ENCODE measurements around the gene REN.

REN gene

DNA sequence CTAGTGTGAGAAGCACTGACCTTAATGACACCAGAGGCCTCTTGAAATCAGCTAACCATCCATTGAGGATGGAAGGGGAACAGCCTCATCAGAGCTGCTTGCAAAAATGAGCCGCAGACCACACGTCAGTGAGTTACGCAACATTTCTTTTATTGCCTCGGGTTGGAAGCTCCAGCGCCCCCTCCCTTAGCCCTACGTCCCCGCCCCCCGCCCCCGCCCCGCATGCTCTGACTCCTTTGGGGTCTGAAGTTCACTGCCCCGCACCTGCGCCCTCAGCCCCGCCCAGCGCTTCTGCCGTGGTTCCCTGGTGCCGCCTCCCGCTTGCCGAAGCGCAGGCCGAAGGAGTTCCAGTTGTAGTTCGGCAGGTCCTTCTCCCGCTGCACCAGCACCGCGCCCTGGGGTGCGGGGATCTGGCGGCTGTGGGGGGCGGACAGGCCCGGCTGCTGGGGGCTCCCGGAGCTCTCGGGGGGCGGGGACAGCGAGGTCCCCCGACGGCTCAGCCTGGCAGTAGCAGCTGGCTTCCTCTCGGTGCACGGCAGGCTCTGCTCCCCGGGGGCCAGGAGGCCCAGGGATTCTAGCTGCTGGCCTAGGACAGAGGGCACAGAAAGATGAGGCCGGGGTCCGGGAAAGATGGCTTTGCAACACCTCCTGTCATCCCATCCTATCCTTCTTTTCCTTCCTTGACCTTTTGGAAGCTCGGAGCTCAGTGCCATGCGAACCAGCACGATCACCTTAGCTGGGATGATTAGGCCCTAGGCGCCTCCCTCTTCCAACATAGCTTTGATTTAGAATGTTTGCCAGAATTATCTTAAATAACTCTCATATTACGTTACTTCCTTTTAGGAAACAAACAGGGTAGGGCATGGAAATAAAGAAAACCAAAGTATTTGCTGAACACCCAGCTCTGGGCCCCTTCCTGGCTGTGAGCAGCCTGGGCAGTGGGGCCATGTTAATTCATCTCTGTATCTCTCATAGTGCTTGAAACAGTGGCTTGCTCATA, 24.4 kb upstream of the REN start:
- peak in 1 of 2 experiments; percentile 44 for DNase-seq

GRCh38 chr1:204188959-204189639, 23.0 kb upstream of the REN start:
- peak in 1 of 2 experiments; percentile 26 for DNase-seq

DNA sequence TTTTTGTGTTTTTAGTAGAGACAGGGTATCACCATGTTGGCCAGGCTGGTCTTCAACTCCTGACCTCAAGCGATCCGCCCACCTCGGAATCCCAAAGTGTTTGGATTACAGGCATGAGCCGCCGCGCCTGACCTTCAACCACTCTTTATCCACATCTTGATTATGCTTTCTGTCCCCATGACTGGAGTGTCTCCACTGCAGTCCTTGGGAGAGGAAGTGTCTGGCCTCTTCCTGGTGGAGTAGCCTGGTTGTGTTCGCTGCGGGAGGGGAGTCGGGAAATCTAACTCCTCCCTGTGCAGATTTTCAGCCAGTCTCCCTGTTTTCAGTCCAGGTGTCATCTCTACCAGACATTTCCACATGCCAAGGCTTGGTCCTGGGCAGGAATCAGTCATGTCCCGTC, 20.5 kb upstream of the REN start:
- no peak for DNase-seq

- no peak for DNase-seq
These were observed 15.0 kb upstream of the REN start for GRCh38 chr1:204181116-204181515.

DNA sequence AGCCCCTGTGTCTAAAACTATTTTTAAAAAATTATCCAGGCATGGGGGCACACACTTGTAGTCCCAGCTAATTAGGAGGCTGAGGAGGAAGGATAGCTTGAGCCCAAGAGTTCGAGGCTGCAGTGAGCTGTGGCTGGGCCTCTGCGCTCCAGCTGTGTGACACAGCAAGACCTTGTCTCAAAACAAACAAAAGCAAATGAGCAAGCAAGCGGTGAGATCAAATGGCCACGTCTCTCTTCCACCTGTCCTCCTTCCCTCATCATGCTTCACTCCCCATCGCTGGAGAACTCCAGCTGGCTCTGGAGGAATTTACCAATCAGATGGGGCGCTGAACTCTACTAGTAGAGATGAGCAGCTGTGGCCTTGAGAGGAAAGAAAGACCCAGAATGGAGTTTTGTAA, 14.0 kb upstream of the REN start:
- no peak for DNase-seq

- DNase-seq = no peak
These were observed 12.5 kb upstream of the REN start for GRCh38 chr1:204178487-204179281.

DNA sequence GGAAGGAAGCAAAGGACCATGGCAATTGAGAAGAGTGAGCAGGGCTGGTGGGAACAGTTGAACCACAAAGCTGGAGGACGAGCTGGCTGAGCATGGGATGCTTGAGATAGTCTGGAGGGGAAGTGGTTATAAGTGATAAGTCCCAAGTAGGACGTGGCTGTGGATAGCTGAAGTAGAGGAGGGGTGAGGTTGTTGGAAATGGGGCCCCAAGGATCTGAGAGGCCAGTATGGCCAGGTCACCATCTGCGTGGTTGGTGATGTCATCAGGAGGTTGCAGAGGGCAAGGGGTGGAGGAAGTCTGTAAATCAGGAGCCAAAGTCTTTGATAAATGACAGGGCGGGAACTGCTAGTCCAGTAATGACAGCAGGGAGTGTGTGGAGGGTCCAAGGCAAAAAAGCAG, 11.0 kb upstream of the REN start:
- DNase-seq = no peak

GRCh38 chr1:204176049-204176448, 9.9 kb upstream of the REN start:
- no peak for DNase-seq

- no peak for DNase-seq
These were observed 8.8 kb upstream of the REN start for GRCh38 chr1:204174958-204175357.

DNA sequence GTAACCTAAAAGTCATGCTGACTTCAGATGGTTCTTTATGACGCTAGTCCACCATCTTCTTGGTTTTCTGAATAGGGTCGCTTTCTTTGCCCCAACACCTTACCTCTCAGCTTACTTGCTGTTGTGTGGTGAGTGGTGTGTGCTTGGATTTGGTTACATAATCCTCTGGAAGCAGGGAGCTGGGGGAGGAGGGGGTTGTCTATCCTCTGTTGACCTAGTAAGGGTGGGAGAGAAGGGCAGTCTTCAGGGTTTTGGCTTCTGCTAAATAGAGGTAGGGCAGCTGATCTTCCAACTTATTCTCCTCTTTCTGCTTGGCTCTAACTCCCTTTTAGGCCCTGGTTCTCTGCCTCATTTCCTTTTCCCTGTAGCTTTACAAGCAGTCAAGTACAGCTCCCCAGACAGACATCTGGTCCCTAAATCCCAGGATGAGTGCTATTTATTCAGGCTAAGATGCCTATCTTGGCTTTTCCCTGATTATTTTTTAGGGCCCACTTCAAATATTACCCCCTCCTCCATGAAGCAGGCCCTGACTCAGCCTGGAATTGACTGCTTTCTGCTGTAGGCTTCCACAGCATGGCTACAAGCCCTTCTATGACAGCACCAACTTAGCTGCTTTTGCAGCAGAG, 6.4 kb upstream of the REN start:
- no peak for DNase-seq

- no peak for DNase-seq
These were observed 5.6 kb upstream of the REN start for GRCh38 chr1:204171751-204172178.

- DNase-seq = no peak
These were observed 4.5 kb upstream of the REN start for GRCh38 chr1:204170494-204171155.

DNA sequence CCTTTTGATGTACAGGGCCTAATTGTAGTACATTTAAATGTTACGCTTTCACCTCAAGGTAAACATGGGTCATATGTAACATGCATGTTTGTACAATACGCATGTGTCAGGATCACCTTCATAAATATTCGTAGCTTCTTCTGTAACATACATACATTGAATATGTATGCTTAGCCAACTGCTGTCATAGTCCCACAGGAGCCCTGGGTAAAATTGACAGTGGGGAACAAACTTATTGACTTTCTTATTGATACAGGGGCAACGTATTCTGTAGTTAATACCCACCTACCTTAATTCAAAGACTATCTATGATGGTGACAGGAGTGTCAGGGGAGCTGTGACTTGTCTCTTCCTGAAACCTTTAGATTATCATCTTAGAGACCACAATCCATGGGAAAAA, 3.7 kb upstream of the REN start:
- DNase-seq = no peak

DNA sequence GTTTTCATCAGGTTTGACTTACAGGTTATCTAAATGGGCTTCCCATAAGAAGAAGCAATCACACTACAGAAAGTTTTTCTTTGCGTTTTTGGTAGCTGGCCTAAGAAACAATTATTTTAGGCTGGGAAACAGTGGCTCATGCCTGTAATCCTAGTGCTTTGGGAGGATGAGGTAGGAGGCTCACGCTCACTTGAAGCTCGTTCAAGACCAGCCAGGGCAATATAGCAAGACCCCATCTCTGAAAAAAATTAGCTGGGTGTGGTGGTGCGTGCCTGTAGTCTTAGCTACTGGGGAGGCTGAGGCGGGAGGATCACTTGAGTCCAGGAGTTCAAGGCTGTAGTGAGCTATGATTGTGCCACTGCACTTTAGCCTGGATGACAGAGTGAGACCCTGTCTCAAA, 1.6 kb upstream of the REN start:
- DNase-seq = no peak

DNA sequence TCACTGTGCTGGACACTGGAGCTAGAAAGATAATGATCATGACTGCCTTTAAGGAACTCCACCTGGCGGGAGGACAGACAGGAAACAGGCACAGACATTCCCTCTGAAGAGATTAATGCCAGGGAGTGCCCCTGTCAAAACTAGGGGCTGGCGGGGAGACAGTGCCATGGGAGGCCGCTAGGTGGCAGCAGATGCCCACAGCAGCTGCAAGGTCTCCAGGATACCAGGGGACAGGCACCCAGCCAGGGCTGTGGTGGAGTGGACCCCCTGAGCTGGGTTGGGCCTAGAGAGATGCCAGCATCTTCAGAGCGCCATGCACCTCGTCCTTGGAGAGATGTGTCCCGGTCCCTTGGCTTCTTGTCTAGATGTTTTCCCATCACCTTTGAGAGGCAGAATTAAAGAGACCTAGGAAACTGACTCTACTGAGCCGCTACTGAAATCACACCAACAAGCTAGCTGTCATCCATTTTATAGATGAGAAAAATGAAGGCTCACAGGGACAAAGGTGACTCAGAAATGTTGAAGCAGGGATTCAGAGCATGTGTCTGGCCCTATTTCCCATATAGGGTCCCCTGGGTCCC, 3.6 kb downstream of the REN start:
- peak; percentile 90 for DNase-seq

DNA sequence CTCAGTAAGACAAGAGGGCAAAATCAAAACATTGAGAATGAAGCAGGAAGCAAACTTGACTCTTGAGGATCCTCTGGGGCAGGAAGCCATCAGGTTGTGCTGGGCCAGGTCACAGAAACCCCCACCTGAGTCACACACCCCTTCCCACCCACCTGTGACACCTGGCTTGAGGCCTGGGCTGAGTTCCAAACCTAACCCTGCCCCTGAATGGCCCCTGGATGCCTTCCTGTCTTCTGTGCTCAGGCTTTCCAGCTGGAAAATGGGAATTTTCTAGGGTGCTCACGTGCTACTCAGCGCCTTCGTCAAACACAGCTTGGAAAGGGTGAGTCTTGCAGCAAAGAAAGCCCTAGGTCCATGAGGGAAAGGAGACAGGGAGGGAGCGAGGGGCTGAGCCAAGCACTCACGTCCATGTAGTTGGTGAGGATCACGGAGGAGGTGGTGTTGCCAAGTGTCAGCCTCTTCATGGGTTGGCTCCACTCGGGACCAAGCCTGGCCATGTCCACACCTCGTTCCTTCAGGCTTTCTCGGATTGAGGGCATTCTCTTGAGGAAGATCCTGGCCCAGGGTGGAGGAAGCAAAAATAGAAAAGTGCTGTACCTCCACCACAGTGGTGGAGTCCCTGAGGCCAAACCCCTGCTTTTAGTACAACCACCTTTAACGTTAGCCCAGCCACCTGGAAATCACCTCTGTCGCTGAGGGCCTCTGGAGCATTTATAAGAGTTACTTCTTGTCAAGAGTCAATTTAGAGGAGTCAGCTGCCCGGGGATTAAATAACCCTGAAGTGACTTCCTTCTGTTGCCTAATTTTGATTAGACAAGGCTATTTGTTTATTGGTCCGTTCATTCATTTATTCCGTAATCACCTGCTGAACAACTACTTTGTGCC, 4.3 kb downstream of the REN start:
- DNase-seq = no peak

DNA sequence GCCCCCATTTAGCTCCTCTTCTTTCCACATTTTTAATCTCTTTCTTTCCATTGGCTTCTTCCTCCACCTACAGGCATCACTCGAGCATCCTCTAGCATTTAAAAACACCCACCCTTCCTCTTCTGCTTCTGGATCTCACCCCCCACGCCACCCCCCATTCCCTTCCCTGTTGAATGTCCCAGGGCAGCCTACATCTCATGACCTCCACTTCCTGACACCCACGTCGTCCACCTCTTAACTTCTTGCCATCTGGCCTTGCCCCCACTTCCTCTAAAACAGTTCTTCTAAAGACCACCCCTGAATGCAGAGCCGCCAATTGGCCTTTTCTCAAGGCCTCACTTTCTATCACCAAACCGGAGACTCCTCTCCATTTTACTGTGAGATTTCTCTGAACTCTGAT, 8.2 kb downstream of the REN start:
- no peak for DNase-seq

GRCh38 chr1:204155881-204156280, 10.3 kb downstream of the REN start:
- no peak for DNase-seq

DNA sequence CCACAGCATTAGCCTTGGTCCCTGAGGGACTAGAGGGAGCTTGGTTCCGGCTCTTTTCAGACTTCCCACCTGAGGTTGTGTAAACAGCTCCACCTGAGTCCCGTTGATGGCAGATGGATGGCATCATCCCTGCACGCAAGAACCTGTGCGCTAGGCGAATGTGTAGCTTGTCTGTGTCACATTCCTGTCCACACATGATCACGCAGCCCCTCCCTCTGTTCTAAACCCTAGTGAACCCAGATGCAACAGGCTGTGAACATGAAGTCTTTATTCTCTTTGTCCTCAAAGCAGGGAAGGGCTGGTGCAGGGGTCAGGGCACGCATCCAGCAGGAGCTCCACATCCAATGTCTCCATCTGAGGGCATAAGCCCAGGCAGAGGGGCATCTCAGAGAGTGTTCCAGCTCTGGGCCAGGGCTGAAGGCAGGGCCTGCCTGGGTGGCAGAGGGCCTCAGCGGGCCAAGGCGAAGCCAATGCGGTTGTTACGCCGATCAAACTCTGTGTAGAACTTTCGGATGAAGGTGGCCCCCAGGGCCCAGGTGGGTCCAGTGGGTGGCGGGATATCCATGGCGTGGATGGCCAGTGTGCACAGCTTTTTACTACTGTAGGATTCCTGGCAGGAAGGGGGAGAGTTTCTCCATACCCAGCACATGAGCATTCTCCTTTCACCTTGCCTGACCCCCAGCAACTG, 11.4 kb downstream of the REN start:
- DNase-seq = no peak

DNA sequence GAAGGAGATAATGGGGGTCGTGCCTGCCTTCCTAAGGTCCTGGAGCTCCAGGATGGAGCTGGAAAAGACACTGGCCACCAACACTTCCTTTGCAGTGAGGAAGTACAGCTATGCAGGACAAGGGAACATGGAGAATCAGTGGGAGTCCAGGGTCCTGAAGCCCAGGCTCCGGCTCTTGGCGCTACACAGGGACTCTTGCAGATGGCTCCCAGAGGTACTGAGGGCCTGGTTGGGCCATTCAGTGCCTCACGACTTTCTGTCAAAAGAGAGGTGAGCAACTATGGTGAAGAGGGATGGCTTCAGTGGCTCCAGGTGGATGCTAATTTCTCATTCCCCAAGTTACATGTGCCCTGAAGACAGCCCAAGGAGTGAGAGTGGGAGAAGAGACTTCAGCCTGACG, 12.5 kb downstream of the REN start:
- no peak for DNase-seq
